Measurements from ENCODE around the gene LRRC8D.

LRRC8D gene

DNA sequence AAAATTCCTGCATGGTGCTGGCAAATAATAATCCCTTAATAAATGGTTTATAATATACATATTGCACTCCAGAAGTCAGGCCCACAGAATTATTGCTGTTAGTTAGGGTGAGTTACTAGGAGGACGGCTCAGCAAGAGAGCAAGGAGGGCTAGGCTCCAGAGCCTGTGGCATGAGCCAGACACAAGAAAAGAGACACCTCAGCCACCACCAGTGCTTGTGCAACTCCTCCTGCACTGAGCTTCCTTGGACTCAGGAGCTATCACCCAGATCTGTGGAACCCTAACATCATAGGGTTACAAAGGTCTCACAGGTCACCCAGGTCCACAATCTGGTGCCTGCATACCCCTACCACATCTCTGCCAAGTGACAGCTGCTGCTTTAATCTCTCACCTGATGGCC, 12.8 kb upstream of the LRRC8D start:
- DNase-seq, result no peak

DNA sequence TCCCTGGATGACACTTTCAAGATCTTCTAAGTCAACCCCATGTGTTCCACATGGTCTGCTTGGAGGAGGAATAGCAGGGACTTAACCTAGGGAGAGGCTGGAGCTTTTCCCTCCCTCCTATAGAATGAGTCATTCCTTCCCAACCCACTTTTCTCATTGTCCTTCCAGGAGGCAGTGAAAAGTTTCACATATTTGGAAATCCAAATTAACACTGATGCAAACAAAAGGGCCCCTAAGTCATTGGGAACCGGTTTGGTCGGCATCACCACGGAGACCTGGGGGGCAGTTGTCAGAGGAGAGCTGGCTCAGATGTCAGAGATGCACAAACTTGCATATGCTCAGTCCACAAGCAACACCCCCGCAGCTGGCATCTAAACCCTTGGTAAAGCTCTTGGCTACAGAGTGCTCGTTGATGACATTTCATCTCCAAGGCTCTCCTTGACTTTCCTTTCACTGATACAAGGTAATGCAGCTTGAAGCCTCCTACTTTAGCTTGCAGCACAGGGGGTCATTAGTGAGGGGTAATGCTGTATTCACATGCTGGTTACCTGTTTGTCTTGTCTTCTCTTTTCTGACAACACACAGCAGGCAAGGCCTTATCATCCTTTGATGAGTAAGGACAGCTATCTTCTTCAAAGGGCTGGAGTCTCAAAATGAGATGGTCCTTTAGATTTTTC, 12.3 kb upstream of the LRRC8D start:
- no peak for DNase-seq

DNA sequence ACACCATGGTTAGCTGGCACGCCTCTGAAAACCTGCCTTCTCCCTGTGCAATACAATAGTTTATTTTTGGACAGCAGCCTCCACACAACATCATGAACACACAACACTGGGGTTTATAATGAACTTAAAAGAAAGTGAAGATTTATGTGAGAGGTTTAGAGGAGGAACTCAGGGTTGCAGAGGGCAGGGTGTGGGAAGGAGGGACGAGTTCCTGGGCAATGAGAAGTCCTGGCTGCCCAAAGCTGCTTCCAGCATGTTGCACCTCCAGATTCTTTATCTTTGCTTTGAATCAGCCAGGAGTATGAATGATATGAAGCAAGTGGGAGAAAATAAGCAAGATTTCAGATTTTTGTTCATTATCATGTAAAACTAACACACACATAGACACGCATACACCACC, 11.3 kb upstream of the LRRC8D start:
- no peak for DNase-seq

DNA sequence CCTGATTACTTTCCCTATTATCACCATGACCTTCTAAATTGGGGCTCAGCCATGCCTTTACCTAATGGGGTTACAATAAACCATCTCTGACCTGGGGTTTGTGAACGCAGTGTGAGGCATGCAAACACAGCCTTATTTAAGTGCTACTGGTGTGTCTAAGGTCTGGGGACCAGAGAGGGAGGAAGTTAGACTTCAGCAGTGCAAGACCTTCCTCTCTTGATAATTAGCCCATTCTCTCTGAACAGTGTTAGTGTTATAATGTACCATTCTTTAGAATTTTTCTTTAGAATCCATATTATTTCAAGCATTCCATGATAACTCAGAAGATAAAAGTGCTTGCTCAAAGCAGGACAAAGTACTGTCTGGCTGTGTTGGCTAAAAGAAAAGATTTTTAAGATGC, 10.5 kb upstream of the LRRC8D start:
- DNase-seq, result no peak

DNA sequence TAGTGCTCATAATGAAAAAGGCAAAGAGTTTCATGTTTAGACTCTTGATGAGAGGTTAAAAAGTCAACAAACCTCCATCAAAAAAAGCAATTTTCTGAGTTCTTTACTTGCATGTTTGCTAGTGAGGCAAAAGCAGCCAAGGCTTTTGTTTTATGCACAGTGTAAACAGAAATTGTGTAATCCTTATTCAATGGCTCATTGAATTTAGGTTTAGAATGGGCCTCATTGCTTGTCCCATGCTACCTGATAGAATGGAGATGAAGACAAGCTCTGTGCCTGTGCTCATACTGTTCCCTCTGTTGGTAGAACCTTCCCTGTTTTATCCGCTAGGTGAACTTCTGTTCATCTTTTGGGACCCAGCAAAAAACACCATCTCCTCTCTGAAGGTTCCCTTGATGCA, 10.0 kb upstream of the LRRC8D start:
- no peak for DNase-seq

DNA sequence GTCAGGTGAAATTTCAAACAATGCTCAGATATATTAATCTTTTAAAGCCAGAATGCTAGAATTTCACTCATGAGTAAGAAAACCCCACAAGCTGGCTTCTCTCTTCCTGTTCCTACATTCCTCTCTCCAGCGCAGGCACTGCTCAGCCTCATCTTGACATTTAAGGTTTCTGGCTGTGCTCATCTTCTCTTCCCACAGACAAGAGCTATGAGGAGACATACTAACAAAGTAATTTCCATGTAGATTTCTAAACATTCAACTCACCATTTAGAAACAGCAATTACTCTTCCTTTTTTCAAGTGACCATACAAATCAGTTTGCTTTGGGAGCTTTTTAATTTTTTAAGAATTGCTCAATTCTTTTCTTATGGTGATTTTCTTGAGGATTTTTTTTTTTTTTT, 7.8 kb upstream of the LRRC8D start:
- no peak for DNase-seq

DNA sequence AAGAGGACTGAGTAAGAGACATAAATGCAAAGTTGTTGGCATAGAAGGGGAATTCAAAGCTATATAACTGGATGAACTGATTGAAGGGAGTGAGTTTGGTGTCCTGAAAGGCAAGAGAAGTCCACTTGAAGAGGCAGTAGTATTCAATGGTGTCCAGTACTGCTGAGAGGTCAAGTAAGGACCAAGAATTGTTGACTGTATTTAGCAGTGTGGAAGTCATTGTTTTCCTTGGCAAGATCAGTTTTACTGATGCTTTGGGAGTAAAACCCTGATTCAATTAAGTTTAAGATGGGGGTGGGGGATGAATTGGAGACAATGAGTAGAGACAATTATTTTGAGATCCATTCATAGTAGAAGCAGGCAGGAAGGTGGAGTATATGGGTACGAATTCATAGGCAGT, 5.8 kb upstream of the LRRC8D start:
- DNase-seq, result no peak

DNA sequence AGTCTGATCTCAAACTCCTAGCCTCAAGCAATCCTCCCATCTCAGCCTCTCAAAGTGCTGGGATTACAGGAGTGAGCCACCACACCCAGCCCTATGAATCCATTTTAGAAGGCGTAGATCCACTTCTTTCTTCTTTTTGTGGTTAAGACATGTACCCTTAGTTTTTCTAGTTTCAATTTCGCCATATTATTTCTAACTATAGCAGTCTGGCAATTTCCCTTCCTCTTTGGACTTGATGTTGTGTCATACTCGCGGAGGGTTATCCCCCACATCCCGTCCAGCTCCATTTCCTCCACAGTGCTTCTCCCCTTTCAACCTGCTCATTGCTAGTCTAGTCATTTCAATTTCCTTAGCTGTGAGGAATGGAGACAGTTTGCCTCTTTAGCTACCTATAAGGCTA, 5.2 kb upstream of the LRRC8D start:
- DNase-seq, result no peak

DNA sequence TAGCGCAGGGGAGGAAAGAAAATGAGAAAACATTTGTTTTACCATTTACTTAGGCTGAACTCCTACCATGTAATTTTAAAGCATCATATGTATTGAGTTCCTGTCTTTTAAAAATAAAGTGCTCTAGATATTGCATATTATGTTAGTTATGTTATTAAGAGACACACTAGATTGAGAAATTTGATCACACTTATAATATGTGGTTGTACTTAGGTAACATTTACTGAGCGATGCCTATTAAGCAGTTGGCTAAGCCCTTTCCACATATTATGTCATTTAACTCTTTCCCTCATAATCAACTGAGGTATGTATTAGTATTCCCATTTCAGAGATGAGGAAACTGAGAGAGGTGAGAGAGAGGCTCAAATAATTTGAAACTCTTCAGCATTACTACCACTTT, 4.5 kb upstream of the LRRC8D start:
- no peak for DNase-seq

DNA sequence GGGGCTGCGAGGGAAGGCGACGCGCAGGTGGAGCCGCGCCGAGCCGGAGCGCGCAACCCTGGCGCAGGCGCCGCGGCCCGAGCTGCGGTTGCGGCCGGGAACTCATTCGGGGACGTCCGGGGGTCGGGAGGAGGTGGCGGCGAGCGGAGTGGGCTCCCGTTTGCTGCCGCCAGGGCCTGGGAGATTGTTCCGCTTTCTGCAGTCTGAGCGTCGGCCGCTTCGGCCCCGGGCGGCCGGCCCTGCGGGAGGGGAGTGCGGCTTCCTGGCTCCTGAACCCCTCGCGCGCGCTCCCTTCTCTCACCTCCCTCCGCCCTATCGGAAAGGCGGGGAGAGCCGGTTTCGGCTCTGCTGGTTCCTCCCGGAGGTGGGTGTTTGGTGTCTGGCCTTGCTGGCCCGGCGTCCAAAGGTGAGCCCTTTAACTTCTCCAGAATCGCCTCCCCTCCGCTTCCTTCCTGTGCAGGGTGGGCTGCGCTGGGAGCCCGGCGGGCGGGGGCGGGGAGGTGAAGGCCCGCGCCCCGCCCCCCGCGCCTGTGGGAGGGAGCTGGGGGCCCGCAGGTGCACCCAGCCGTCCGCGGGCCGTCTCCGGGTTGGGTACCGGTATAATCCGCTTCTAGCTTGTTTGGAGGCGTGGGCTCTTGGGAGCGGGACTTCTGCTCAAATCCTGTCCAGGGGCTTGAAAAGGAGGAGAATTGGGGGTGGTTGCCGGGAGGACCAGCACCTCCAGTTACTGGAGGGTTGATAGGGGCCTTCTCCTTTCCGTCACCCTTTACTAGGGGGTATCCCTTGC, 683 bp downstream of the LRRC8D start:
- no peak for DNase-seq

DNA sequence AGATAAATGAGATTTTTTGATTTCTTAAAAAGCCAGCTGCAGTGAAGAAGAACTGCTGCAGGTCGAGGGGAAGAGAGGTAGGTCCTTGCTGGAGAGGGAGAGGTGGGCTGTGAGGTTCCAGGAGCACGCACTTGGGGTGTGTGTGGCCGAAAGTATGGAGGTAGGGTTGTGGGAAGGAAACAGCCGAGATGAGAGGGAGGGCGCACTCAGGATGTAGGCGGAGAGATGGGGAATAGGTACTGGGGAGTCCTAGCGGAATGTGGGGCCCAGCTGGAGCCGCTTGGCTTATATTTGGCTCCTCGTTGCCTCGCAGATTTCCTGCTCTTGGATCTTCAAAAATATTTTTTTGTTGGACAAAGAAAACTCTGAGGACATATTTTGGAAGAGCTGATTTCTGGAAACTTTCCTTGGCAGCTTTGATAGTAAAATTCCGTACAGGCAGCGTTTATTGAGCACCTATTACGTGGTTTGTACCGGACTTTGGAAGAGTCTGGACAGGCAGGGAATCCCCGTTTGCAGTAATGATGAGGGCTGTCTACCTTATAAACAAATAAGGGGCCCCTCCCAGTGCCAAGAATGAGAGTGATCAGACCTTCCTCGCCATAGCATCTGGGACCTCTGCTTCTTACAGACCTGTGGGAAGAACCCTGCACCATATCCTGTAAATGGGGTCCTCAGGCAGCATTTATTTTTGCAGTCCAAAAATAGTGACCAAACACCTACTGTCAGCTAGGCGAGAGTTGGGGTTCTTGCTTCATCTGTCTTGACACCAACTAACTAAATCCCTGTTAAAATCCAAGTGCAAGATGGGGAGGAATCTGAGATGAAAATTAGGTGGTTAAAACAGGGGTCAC, 1.5 kb downstream of the LRRC8D start:
- no peak for DNase-seq

DNA sequence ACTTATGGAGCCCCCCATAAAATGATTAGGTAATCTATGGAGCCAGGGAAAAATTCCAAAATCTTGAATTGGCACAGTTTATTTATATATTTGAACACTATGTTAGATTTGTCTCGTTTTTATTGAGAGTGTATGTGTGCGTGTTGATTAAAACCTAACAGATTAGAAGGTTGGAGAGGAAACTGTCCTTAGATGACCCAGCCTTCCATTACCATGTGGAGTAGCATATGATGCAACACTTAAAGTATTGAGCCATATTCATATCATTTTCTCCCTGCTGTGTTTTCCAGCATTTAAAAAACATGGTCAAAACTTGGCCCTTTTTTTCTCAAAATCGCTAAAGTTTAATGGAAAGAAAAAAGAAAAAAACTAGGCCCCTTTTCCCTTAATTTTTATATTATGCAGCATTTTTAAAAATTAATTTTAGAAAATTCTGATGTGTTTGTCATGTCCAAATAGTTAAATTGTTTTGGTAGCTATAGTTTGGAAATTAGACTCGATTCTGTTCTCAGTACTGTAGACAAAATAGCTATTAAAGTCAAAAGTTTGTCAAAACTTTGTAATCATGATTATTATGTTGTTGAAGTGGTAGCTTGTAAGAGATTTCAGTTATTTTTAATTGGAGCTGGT, 2.3 kb downstream of the LRRC8D start:
- DNase-seq, result no peak

DNA sequence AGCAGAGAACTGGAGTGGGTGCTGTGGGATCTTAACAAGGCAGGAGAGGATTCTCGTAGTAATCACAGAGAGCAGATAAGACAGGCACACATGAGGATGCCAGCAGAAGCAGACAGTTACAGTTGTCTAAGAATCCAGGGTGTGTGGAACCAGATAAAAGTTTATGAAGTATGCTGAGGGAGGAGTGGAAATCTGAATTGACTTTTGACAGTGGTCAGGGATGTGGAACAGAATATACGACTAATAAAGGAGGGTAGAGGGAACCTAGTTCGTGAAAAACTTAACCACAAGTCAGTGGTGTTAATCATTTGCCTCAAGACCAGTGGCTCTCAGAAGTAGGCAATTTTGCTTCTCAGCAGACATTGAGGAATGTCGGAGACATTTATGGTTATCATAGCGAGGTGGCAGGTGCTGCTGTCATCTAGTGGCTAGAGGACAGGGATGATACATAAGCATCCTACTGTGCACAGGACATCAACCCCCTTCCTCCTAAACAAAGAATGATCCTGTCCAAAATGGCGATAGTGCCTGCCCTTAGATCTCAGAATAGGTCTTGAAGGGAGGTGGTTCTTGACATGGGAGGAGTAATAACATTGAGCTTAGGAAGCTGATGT, 3.0 kb downstream of the LRRC8D start:
- no peak for DNase-seq

DNA sequence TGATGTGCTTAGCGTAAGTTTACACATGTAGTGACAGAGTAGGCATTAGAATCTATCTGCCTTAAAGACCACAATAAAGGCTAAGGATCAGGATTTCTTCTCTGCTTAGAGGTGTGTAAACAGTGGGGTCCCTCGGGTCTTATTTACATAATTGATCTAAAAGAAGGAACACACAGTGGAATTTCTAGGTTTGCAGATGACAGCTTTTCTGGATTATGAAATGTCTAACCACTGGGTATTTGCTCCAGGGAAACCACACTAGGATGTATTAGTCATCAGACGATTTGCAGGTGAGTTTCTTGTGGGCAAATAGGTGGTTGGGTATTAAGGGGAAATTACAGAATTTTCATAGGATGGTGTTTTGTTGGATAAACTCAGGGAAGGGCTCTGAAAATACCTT, 5.8 kb downstream of the LRRC8D start:
- no peak for DNase-seq

DNA sequence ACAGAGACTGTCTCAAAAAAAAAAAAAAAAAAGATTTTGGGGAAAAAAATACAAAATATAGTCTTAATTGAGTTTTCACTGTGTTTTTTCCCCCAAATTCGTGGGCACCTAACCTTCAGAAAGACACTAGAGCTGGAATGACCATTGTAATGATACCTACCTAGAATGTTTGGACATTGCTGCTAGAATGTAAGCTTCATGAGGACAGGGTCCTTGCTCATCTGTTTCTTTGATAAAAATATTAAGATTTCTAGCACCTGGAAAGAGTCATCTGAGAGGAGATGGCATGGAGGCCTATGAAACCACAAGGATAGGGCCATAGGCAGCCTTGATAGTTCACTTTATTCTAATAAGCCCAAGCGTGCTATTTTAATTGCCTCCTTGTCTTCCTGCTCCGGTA, 6.5 kb downstream of the LRRC8D start:
- DNase-seq, result no peak

DNA sequence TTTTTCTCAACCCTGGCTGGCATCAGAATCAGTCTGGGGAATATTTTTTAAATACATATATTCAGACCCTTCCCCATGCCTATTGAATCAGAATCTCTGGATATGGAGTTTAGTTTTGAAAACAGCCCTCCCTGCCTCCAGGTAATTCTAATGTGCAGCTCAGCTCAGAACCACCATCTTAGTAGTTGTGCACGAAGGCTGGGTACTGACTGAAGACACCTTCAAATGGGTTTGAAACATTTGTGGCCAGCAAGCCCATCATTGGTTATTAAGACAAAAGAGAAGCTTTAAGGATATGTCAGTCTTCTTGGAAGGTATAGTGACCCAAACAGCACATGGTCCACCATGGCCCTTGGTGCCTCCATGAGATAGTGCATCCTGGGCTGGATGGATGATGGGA, 7.1 kb downstream of the LRRC8D start:
- no peak for DNase-seq

DNA sequence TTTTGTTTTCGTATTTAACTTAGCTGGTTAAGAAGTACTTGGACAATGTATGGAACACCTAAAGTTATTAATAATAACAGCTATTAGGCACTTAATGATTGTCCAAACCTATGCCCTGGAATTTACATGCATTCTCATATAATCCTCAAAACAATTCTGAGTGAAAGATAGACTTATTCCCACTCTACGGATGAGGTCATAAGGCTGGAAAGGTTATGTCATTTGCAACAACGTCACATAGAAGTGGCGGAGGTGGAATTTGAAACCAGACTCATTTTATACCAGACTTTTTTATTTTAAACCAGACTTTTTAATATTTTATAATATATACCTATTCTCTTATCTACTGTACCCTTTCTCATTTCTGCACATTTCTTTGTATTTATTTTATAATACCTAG, 8.4 kb downstream of the LRRC8D start:
- no peak for DNase-seq

DNA sequence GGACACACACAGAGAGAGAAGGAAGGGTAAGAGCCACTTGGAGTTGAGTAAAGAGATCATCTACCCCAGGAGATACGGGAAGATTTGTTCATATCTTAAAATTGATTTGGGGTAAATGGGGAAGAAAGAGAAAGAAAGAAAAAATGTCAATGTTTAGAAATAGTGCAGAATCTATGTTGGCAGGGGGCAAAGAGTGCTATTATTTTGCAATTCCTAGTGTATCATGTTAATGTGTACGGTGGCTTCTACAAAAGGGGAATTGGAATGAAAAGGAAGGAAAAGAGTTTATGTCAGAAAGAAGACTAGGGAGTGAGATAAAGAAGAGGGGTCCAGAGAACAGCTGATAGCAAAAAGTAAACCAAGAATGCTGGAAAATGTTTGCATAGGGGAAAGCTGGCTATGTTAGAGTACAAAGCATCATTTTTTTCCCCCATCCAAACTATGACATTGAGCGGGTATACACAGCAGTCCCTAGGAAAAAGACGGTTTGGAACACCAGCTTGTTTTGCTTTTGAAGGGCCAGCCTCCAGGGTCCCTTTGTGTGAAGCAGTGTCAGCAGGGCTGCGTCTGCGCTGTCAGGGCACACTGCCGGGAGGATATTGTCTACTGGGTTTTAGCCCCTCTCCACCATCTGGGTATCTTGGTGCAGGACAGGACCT, 10.8 kb downstream of the LRRC8D start:
- DNase-seq, result no peak

DNA sequence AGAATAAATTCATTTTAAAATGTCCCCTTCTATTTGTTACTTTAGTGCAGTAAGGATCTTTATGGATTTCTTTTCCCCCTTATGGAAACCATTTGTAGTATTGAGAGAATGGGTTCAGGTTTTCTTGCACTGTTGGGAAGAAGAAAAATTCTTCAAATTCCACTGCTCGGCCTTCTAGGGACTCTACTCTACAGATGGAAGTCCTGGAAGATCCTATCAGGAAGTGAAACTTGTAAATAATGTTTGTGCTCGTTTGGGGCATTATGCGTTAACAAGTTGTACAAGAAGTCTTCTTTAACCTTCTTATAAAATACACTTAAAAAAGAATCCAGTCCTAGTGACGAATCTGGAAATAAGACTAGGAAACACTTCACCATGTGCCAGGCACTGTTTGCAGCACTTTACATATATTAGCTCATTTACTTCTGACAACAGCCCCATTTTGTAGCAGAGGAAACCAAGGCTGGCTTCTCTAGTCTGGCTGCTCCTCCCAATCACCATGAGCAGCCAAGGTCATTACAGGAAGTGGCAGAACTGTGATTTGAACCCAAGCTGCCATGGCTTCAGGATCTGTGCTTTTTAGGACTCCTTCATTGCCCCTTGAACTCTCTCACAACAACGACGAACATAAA, 11.8 kb downstream of the LRRC8D start:
- DNase-seq, result no peak

DNA sequence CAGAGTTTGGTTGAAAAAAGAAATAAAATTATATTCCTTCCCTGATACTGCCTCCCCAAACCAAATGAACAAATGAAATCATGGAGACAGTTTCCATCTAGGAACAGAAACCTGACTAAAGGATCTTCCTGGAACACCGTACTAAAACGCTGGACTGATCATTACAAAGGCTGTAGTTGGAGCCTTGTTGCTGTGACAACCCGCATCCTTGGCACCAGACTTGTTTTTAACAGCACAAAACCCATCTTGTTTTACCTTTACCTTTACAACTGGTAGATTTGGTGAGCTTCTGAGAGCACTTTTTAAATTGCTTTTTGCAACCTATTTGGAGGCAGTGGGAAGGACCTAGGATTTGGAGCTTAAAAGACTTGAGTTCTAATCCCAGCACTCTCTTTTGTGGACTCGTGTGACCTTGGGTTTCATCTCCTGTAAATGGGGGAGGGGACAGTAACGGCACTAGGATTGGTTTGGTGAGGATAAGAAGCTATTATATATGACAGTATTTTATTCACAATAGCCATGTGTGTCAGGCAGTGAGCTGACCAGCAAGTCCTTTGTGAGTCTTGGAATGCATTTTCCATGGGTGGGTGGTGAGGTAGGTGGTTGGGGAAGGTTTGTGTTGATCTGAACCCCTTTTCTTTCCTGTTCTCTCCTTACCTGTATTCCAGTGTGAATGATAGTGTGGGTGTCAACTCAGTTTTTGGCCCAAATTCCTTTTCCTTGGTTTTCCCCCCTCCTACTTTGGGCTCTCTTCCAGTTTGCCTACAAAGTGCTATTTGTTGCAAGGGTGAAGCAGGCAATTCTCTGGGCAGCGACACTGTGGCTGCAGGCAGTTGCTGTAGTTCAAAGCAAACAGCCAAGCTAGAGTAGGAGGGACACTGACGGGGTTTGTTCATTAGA, 12.6 kb downstream of the LRRC8D start:
- DNase-seq, result no peak
